Loucy (cell line): ENCODE measurements around the gene GNPAT.

ENCODE experiments used
- CTCF ChIP-seq: fragments of 200-600 bp; sonication (generic); conservative IDR thresholded peaks from 2 replicates; pipeline ENCODE4 v1.5.1; 2014; ENCODE audit warnings: mild to moderate bottlenecking, antibody characterized with exemption, low read length
- EZH2phosphoT487 ChIP-seq: fragments of 200-600 bp; IDR thresholded peaks from 2 replicates; pipeline ENCODE4 v1.6.1; 2018; ENCODE audit warnings: antibody characterized with exemption, mild to moderate bottlenecking, moderate library complexity, borderline replicate concordance

GRCh38 chr1:231196307-231196706 lies 44.7 kb upstream of the GNPAT start:
- TF ChIP-seq CTCF (no peak), EZH2phosphoT487 (no peak)
